Motor neuron (in vitro differentiated cells): ENCODE measurements around the gene ERC1. TPM values are rescaled to one million over a fixed set of nuclear protein-coding genes. Genes with fewer than 3 reads are reported as not detected.
A peak's percentile ranks its signal among the peaks of the same experiment; 100 is the strongest.

Experiments used
- ATAC-seq, 8 experiments: fragments of 200-7000 bp; cut with Tn5 transposase; replicated peaks in 6 of 8; 2 replicates each; pipeline ENCODE4 v1.8.0; 2021; ENCODE audit warnings: mild to moderate bottlenecking in 8 of 8, moderate library complexity in 8 of 8
- H3K27ac ChIP-seq, 2 donors: fragments of 250-450 bp; sonication (Bioruptor Pico); 2 replicates each; pipeline ENCODE4 v1.9.0; 2021; ENCODE audit warnings: antibody characterized with exemption in 2 of 2, mild to moderate bottlenecking in 2 of 2, moderate library complexity in 1 of 2
- H3K4me1 ChIP-seq, 2 donors: fragments of 250-450 bp; sonication (Bioruptor Pico); replicated peaks in 1 of 2; 2 replicates each; pipeline ENCODE4 v1.6.1; 2021; ENCODE audit warnings: antibody characterized with exemption in 2 of 2, mild to moderate bottlenecking in 2 of 2, moderate library complexity in 1 of 2
- H3K4me3 ChIP-seq, 5 donors: fragments of 250-450 bp; sonication (Bioruptor Pico); 2 replicates each; pipeline ENCODE4 v1.9.0; 2021; ENCODE audit warnings: antibody characterized with exemption in 5 of 5, mild to moderate bottlenecking in 5 of 5, moderate library complexity in 4 of 5
- WGBS, 10 experiments: fragments of 450-650 bp; shearing (Covaris generic); methylation state at CpG; one replicate each; pipeline ENCODE4 v1.0.0; 2022; 5-methylcytosine and 5-hydroxymethylcytosine counted together
- in situ Hi-C, 9 experiments: fragments of 400-800 bp; cut with MboI; loops; one replicate each; pipeline ENCODE4 v1.15.0; 2021; ENCODE audit warnings: low sequenced_read_pairs in 9 of 9, low pct_unique_long_range_greater_than_20kb in 2 of 9; ENCODE audit not compliant: unreplicated experiment in 9 of 9
- total RNA-seq, 8 experiments: library from RNA; unstranded; fragments of 300-600 nt; gene quantifications; 2 replicates each; pipeline versions ENCODE4 v1.2.3 to v1.2.4, GENCODE V29; 2022

The ERC1 gene
- total RNA-seq, 8 experiments from 2014 or later = 15.1 to 53.8 (median 34.6) TPM

- in situ Hi-C loops = no loop called here
- WGBS, 10 experiments = 46 to 70% methylated on average over 5 to 8 of the region's 14 CpGs; no CpG with 5 or more reads in 8 of the 10 experiments
- Histone ChIP-seq H3K4me1 (peaks cover 24 to 45% of the 10 kb centered on the region in 2 donors), H3K4me3 (no peak overlapping the region), H3K27ac (peak overlapping the region in 1 of 2 donors; percentile 39)
- ATAC-seq = peak in 5 of 8 experiments; percentile 68 to 81 (median 71)
Observed at GRCh38 chr12:1504895-1505311, 513.9 kb downstream of the ERC1 start.

GRCh38 chr12:1505576-1505975, 514.6 kb downstream of the ERC1 start:
- no peak overlapping the region for H3K4me3 ChIP-seq
- H3K4me1 ChIP-seq = peaks cover 31 to 46% of the 10 kb centered on the region in 2 donors
- no peak for ATAC-seq
- peak overlapping the region in 1 of 2 donors; percentile 39 for H3K27ac ChIP-seq
- in situ Hi-C loops = no loop called here
- WGBS, 10 experiments = 50 to 100% (median 95%) methylated on average over 1 to 10 of the region's 10 CpGs; no CpG with 5 or more reads in 1 of the 10 experiments

DNA sequence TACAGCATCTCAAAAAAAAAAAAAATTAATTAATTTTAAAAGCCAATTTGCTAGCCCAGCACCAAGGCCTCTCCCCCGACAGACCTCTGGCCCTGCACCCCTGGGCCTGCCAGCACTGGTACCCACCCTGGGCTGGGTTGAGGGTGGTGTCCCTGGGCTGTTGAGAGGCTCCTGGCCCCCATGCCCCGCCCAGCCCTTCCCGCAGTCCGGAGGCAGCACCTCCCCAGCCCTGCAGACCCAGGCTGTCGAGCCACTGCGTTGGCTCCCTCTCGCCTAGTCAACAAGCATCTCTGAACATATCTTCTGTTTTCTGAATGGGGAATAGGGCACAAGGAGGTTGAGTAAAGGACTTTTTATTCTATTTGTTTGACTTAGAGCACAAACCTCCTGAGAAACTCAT, 516.3 kb downstream of the ERC1 start:
- H3K27ac ChIP-seq = no peak overlapping the region
- no peak overlapping the region for H3K4me3 ChIP-seq
- in situ Hi-C loops = no loop called here
- 87 to 100% methylated on average over 1 to 3 of the region's 7 CpGs; no CpG with 5 or more reads in 8 of the 10 experiments for WGBS, 10 experiments
- no peak for ATAC-seq
- peaks cover 33 to 41% of the 10 kb centered on the region in 2 donors for H3K4me1 ChIP-seq

GRCh38 chr12:1509413-1510052, 518.5 kb downstream of the ERC1 start:
- no peak overlapping the region for H3K4me3 ChIP-seq
- peaks cover 28 to 30% of the 10 kb centered on the region in 2 donors for H3K4me1 ChIP-seq
- in situ Hi-C loops = no loop called here
- H3K27ac ChIP-seq = peak overlapping the region; percentile 51 to 90
- 73 to 100% (median 95%) methylated on average over 2 to 8 of the region's 14 CpGs; no CpG with 5 or more reads in 1 of the 10 experiments for WGBS, 10 experiments
- peak in 5 of 8 experiments; percentile 44 to 57 (median 48) for ATAC-seq

DNA sequence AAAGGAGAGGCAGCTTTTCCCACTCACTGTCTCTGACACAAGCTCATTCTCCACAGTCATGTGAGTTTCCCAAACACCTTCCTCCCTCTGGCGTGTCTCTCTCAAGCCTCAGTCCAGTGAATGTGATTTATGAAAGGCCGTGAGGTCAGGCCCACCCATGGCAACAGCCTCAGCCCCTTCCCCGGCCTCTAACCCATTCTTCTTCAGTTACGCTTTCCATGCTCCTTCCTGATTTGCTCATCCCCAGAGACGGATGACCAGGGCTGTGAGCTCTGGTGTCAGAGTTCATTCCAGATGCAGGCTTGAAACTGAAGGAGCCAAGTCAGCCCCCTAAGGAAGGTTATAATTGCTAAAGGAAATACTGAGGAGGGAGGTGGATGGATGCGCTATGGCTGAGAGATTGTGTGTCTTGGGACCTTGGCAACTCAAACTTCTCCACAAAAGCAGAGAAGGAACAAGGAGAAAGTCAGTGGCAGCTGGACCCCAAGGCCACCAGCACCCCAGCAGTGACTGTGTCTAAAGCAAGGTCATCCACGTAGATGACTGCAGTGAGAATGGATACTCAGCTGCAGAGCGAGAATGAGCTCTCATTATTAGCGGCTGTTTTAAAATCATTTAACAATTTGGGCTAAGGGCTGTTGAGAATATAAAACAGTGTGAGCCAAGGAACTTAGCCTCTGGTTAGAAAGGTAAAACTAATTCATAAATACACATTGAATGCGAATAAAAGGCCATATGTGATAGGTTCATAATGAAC, 519.2 kb downstream of the ERC1 start:
- no peak overlapping the region for H3K4me3 ChIP-seq
- WGBS, 10 experiments = 33 to 95% (median 68%) methylated on average over 2 to 8 of the region's 10 CpGs; no CpG with 5 or more reads in 1 of the 10 experiments
- peak in 5 of 8 experiments; percentile 82 to 92 (median 90) for ATAC-seq
- H3K4me1 ChIP-seq = peaks cover 21 to 23% of the 10 kb centered on the region in 2 donors
- H3K27ac ChIP-seq = peak overlapping the region; percentile 51 to 90
- in situ Hi-C loops = no loop called here

- 83 to 100% (median 100%) methylated on average over 1 of the region's 1 CpG; no CpG with 5 or more reads in 3 of the 10 experiments for WGBS, 10 experiments
- no peak for ATAC-seq
- Histone ChIP-seq H3K4me1 (peaks cover 20% of the 10 kb centered on the region in 2 donors), H3K4me3 (no peak overlapping the region), H3K27ac (no peak overlapping the region)
- in situ Hi-C loops = no loop called here
Observed at GRCh38 chr12:1515010-1515409, 524.0 kb downstream of the ERC1 start.

DNA sequence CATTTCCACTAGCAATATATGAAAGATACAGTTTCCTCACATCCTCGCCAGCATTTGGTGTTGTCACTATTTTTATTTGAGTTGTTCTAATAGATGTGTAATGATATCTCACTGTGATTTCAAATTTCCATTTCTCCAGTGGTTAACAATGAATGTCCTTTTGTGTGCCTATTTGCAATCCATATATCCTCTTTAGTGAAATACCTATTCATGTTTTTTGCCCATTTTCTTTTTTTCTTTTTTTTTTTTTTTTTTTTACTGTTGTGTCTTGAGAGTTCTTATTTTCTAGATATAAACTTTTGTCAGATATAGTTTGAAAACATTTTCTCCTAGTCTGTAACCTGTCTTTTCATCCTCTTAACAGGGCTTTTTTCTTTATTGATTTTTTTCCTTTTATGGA, 524.4 kb downstream of the ERC1 start:
- H3K27ac ChIP-seq = no peak overlapping the region
- H3K4me3 ChIP-seq = no peak overlapping the region
- WGBS, 10 experiments = 93 to 100% (median 100%) methylated on average over 1 of the region's 1 CpG
- ATAC-seq = no peak
- in situ Hi-C loops = no loop called here
- peaks cover 16% of the 10 kb centered on the region in 2 donors for H3K4me1 ChIP-seq

DNA sequence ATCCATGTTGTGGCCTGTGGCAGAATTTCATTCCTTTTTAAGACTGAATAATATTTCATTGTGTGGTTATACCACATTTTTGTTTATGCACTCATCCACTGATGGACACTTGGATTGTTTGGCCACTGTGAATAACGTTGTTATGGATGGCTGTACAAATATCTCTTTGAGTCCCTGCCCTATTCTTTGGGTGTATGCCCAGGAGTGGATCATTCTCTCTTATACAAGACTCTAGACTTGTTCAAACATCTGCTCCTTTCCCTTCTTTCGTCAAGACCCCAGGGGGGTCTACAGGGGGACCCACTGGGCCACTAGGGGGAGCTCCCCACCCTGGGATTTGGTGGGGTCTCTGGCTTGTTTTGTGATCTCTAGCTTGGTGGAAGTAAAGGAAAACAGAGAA, 526.0 kb downstream of the ERC1 start:
- H3K27ac ChIP-seq = no peak overlapping the region
- H3K4me3 ChIP-seq = no peak overlapping the region
- peak in 4 of 8 experiments; percentile 66 to 95 (median 90) for ATAC-seq
- peaks cover 12 to 13% of the 10 kb centered on the region in 2 donors for H3K4me1 ChIP-seq
- 0 to 60% (median 0%) methylated on average over 1 to 2 of the region's 2 CpGs; no CpG with 5 or more reads in 5 of the 10 experiments for WGBS, 10 experiments
- in situ Hi-C loops = no loop called here

DNA sequence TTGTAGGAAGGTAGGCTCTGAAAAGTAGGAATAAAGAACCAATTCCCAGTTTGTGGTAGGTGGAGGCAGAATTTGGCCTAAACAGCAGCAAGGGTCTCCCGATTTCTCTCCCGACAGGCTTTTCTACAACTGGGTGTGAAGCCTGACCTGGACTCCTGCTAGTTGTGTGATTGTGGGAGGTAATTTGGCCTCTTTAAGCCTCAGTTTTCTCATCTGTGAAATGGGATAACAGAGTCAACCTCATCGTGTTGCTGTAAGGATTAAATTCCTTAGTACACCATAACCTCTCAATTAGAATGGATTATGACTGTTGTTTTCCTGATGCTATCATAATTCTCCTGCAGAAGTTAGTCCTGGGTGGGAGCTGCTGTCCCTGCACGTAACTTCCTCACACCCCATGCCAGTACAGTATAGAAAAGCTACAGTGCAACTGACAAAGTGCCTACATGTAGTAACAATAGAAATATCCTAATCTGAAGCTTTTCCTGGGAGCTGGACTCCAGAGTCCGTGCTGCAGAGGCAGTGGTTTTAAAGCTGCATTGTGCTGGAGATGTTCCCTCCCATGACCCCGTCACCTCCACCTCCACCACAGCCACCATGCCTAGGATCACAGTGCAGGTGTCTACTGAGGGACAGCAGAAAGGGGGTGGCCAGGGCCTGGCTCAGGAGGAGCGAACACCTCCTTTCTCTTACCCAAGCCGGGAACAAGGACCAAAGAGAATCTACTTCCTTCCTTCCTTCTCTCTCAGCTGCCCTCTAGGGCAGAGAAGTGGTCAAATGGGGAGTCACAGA, 526.9 kb downstream of the ERC1 start:
- WGBS, 10 experiments = 55 to 100% (median 85%) methylated on average over 1 to 7 of the region's 8 CpGs; no CpG with 5 or more reads in 1 of the 10 experiments
- Histone ChIP-seq H3K4me1 (peaks cover 12 to 13% of the 10 kb centered on the region in 2 donors), H3K4me3 (no peak overlapping the region), H3K27ac (no peak overlapping the region)
- in situ Hi-C loops = no loop called here
- no peak for ATAC-seq

DNA sequence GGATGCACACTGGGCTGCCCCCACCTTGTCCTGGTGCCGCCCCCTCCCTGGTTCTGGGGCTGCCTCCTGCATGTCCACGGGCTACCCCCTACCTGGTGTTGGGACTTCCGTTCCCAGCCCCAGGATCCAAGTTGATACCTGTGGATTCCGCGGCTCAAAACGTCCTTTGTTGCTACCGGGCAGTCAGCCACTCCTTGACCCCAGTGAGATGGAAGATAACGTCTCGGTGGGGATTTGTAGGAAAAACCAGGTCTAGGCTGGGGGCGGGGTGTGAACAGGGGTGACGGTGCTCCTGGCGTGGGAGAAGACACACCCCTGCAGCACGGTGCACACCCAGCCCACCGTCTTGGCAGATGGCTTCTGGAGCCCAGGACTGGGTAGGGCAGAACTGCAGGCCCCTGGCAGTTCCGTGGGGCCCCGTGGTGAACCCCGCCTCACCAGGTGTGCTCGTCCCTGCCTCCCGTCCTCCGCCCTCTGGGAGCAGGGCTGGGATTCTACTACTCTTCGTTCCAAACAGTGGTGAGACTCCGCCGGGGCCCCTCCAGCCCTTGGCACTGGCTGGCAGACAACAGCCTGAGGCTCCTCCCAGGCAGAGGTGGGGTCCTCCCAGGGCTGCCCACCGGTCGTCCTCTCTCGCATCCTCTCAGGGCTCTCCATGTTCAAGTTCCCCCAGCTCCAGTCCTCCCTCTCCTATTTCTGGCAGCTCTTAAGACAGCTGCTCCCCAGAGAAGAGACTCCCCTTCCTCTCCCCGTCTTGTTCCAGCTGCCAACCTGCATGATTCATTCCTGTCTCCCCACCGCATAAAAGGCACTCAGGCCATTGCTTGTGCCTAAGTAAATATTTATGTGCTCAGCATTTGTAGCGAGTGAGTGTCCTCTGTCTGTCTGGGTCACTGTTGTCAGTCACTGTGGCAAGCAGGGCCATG, 527.8 kb downstream of the ERC1 start:
- H3K4me3 ChIP-seq = no peak overlapping the region
- WGBS, 10 experiments = 0 to 83% (median 0%) methylated on average over 1 to 6 of the region's 29 CpGs; no CpG with 5 or more reads in 3 of the 10 experiments
- in situ Hi-C loops = no loop called here
- H3K27ac ChIP-seq = peak overlapping the region in 1 of 2 donors; percentile 9
- peaks cover 12 to 13% of the 10 kb centered on the region in 2 donors for H3K4me1 ChIP-seq
- peak; percentile 35 to 88 (median 74) for ATAC-seq

DNA sequence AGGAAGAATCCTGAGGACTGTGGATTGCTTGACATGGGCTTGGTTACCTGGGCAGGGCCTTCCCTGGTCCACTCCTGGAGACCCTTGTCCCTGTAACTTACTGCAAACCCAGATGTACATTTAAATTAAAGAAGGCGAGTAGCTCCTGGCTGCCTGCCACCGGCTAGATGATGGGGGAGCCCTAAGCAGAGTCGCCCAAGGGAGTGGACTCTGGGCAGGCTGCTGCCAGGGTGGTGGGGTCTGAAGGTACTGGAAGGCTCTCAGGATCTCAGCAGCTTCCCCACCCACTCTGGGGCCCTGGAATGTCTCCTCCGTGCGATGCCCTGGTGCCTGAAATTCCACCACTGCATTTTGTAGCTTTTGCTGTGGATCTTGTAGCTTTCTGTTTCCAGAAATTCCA, 528.6 kb downstream of the ERC1 start:
- peaks cover 12 to 13% of the 10 kb centered on the region in 2 donors for H3K4me1 ChIP-seq
- no peak overlapping the region for H3K4me3 ChIP-seq
- H3K27ac ChIP-seq = peak overlapping the region in 1 of 2 donors; percentile 9
- ATAC-seq = peak in 5 of 8 experiments; percentile 7 to 28 (median 28)
- WGBS, 10 experiments = 0 to 70% (median 44%) methylated on average over 1 to 3 of the region's 5 CpGs; no CpG with 5 or more reads in 6 of the 10 experiments
- in situ Hi-C loops = no loop called here

DNA sequence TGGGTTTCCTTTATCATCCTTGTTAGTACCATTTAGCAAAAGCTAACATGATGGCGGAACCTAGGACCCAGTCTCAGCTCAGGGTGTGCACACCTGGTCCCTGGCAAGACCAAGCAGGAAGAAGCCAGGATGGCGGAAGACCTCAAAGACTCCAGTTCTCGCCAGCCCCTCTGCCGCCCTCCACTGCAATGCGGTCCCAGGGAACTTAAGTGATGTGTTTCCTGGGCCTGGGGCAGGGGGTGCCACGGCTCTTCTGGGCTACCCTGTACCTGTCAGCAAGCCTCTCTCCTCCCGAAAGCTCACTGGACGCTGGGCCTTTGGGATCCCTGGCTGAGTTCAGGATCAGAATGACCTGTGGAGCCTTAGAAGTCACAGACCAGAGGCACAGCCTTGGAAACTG, 532.0 kb downstream of the ERC1 start:
- H3K27ac ChIP-seq = no peak overlapping the region
- in situ Hi-C loops = no loop called here
- no peak for ATAC-seq

More for the DNA sequence above, 532.0 kb downstream of the ERC1 start:
- 90 to 95% (median 94%) methylated on average over 3 to 6 of the region's 8 CpGs; no CpG with 5 or more reads in 6 of the 10 experiments for WGBS, 10 experiments
- Histone ChIP-seq H3K4me1 (peaks cover 12 to 13% of the 10 kb centered on the region in 2 donors), H3K4me3 (no peak overlapping the region)
